ENCODE measurements around the gene MRPL21. TPM values are rescaled to one million over a fixed set of nuclear protein-coding genes. Genes with fewer than 3 reads are reported as not detected.

MRPL21 gene
- total and polyA plus RNA-seq, 2 experiments from 2014 or later = 62.4 to 232 TPM

DNA sequence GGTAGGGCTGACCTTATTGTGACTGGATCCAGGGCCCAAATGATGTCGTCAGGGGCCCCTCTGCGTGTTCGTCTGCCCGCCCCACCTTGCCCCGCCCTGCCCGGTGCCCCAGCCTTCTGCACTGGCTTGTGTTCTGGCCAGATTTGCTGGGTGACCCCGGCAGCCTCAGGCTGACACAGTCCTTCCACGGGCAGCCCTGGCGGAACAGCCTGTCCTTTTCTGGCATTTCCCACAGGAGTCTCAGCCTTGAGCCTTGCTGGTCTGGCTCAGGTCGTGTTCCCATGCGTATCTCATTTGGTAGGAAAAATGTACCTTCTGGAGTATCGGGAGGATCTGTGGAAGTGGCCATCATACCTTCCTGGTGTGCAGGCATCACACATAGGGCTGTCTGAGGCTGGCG lies 31.0 kb upstream of the MRPL21 start:
- peaks cover 4% of the 10 kb centered on the region; the same call in 1 of the 2 replicates for H3K36me3 ChIP-seq (ENCODE audit: insufficient read depth)
- no peaks in the 10 kb centered on the region for H3F3A ChIP-seq (replicated peaks; ENCODE audit: low read depth)
- ATAC-seq = no peak

More for the DNA sequence above, 31.0 kb upstream of the MRPL21 start:
- Mint-ChIP-seq H3K36me3 (ENCODE audit: low read depth) (peaks cover 25% of the 10 kb centered on the region), H3K27ac (no peak overlapping the region), H3K4me1 (no peaks in the 10 kb centered on the region), H3K27me3 (ENCODE audit: insufficient read depth, low read depth, poor library complexity) (peaks cover 8% of the 10 kb centered on the region), H3K4me3 (no peak overlapping the region), H3K9me3 (no peaks in the 10 kb centered on the region)
- TF ChIP-seq STAT1 (IDR thresholded peaks at IDR 0.05; ENCODE audit: unreplicated experiment) (no peak), EZH2phosphoT487 (IDR thresholded peaks at IDR 0.05; ENCODE audit: unreplicated experiment) (no peak), ZNF114 (CRISPR knock-in tag; IDR thresholded peaks at IDR 0.05) (no peak), ZNF331 (CRISPR knock-in tag; IDR thresholded peaks at IDR 0.05; ENCODE audit: low read depth) (no peak), POLR2AphosphoS5 (IDR thresholded peaks at IDR 0.05; ENCODE audit: low read depth) (no peak), NANOG (IDR thresholded peaks at IDR 0.05; ENCODE audit: borderline replicate concordance) (no peak), CREB1 (CRISPR knock-in tag; IDR thresholded peaks at IDR 0.05; ENCODE audit: low read depth) (no peak), JUNB (IDR thresholded peaks at IDR 0.05; ENCODE audit: unreplicated experiment) (no peak), EZH2 (IDR thresholded peaks at IDR 0.05; ENCODE audit: low read depth, unreplicated experiment) (no peak)
- TF ChIP-seq, protein P1, sequence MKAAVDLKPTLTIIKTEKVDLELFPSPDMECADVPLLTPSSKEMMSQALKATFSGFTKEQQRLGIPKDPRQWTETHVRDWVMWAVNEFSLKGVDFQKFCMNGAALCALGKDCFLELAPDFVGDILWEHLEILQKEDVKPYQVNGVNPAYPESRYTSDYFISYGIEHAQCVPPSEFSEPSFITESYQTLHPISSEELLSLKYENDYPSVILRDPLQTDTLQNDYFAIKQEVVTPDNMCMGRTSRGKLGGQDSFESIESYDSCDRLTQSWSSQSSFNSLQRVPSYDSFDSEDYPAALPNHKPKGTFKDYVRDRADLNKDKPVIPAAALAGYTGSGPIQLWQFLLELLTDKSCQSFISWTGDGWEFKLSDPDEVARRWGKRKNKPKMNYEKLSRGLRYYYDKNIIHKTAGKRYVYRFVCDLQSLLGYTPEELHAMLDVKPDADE (IDR thresholded peaks at IDR 0.05) = no peak
- TF ChIP-seq, protein P2, sequence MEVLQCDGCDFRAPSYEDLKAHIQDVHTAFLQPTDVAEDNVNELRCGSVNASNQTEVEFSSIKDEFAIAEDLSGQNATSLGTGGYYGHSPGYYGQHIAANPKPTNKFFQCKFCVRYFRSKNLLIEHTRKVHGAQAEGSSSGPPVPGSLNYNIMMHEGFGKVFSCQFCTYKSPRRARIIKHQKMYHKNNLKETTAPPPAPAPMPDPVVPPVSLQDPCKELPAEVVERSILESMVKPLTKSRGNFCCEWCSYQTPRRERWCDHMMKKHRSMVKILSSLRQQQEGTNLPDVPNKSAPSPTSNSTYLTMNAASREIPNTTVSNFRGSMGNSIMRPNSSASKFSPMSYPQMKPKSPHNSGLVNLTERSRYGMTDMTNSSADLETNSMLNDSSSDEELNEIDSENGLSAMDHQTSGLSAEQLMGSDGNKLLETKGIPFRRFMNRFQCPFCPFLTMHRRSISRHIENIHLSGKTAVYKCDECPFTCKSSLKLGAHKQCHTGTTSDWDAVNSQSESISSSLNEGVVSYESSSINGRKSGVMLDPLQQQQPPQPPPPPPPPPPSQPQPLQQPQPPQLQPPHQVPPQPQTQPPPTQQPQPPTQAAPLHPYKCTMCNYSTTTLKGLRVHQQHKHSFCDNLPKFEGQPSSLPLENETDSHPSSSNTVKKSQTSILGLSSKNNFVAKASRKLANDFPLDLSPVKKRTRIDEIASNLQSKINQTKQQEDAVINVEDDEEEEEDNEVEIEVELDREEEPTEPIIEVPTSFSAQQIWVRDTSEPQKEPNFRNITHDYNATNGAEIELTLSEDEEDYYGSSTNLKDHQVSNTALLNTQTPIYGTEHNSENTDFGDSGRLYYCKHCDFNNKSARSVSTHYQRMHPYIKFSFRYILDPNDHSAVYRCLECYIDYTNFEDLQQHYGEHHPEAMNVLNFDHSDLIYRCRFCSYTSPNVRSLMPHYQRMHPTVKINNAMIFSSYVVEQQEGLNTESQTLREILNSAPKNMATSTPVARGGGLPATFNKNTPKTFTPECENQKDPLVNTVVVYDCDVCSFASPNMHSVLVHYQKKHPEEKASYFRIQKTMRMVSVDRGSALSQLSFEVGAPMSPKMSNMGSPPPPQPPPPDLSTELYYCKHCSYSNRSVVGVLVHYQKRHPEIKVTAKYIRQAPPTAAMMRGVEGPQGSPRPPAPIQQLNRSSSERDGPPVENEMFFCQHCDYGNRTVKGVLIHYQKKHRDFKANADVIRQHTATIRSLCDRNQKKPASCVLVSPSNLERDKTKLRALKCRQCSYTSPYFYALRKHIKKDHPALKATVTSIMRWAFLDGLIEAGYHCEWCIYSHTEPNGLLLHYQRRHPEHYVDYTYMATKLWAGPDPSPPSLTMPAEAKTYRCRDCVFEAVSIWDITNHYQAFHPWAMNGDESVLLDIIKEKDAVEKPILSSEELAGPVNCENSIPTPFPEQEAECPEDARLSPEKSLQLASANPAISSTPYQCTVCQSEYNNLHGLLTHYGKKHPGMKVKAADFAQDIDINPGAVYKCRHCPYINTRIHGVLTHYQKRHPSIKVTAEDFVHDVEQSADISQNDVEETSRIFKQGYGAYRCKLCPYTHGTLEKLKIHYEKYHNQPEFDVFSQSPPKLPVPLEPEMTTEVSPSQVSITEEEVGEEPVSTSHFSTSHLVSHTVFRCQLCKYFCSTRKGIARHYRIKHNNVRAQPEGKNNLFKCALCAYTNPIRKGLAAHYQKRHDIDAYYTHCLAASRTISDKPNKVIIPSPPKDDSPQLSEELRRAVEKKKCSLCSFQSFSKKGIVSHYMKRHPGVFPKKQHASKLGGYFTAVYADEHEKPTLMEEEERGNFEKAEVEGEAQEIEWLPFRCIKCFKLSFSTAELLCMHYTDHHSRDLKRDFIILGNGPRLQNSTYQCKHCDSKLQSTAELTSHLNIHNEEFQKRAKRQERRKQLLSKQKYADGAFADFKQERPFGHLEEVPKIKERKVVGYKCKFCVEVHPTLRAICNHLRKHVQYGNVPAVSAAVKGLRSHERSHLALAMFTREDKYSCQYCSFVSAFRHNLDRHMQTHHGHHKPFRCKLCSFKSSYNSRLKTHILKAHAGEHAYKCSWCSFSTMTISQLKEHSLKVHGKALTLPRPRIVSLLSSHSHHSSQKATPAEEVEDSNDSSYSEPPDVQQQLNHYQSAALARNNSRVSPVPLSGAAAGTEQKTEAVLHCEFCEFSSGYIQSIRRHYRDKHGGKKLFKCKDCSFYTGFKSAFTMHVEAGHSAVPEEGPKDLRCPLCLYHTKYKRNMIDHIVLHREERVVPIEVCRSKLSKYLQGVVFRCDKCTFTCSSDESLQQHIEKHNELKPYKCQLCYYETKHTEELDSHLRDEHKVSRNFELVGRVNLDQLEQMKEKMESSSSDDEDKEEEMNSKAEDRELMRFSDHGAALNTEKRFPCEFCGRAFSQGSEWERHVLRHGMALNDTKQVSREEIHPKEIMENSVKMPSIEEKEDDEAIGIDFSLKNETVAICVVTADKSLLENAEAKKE (CRISPR knock-in tag; IDR thresholded peaks at IDR 0.05) = no peak
- TF ChIP-seq, protein P3, sequence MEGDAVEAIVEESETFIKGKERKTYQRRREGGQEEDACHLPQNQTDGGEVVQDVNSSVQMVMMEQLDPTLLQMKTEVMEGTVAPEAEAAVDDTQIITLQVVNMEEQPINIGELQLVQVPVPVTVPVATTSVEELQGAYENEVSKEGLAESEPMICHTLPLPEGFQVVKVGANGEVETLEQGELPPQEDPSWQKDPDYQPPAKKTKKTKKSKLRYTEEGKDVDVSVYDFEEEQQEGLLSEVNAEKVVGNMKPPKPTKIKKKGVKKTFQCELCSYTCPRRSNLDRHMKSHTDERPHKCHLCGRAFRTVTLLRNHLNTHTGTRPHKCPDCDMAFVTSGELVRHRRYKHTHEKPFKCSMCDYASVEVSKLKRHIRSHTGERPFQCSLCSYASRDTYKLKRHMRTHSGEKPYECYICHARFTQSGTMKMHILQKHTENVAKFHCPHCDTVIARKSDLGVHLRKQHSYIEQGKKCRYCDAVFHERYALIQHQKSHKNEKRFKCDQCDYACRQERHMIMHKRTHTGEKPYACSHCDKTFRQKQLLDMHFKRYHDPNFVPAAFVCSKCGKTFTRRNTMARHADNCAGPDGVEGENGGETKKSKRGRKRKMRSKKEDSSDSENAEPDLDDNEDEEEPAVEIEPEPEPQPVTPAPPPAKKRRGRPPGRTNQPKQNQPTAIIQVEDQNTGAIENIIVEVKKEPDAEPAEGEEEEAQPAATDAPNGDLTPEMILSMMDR (conservative IDR thresholded peaks at IDR 0.05; ENCODE audit: low read depth in 2 of 2) = no peak
- TF ChIP-seq, protein P4, sequence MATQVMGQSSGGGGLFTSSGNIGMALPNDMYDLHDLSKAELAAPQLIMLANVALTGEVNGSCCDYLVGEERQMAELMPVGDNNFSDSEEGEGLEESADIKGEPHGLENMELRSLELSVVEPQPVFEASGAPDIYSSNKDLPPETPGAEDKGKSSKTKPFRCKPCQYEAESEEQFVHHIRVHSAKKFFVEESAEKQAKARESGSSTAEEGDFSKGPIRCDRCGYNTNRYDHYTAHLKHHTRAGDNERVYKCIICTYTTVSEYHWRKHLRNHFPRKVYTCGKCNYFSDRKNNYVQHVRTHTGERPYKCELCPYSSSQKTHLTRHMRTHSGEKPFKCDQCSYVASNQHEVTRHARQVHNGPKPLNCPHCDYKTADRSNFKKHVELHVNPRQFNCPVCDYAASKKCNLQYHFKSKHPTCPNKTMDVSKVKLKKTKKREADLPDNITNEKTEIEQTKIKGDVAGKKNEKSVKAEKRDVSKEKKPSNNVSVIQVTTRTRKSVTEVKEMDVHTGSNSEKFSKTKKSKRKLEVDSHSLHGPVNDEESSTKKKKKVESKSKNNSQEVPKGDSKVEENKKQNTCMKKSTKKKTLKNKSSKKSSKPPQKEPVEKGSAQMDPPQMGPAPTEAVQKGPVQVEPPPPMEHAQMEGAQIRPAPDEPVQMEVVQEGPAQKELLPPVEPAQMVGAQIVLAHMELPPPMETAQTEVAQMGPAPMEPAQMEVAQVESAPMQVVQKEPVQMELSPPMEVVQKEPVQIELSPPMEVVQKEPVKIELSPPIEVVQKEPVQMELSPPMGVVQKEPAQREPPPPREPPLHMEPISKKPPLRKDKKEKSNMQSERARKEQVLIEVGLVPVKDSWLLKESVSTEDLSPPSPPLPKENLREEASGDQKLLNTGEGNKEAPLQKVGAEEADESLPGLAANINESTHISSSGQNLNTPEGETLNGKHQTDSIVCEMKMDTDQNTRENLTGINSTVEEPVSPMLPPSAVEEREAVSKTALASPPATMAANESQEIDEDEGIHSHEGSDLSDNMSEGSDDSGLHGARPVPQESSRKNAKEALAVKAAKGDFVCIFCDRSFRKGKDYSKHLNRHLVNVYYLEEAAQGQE (IDR thresholded peaks at IDR 0.05; ENCODE audit: unreplicated experiment) = no peak
- Histone ChIP-seq H3K4me2 (no peak overlapping the region), H4K20me1 (replicated peaks; ENCODE audit: insufficient read depth) (no peaks in the 10 kb centered on the region), H3K79me2 (replicated peaks; ENCODE audit: insufficient read depth) (no peaks in the 10 kb centered on the region), H3K27ac (ENCODE audit: low read depth) (no peak overlapping the region), H3K9me2 (ENCODE audit: insufficient read depth) (no peaks in the 10 kb centered on the region), H3K4me1 (ENCODE audit: insufficient read depth) (no peaks in the 10 kb centered on the region), H3K27me3 (ENCODE audit: insufficient read depth) (no peaks in the 10 kb centered on the region), H3K4me3 (no peak overlapping the region), H2AFZ (no peak overlapping the region)
- no peak for DNase-seq (ENCODE audit: low spot score)

Data from GM23338 (cell line).